GM19238 (cell line): ENCODE data around the gene EIF4E3.

Experiments used
- DNase-seq: peaks from one replicate; pipeline ENCODE4 v3.0.0; 2011; ENCODE audit warnings: low spot score; ENCODE audit not compliant: insufficient read length

Gene EIF4E3

GRCh38 chr3:71723452-71724170 is 1.6 kb downstream of the EIF4E3 start:
- no peak for DNase-seq

- no peak for DNase-seq
Measured at GRCh38 chr3:71722693-71723092, 2.5 kb downstream of the EIF4E3 start.

- DNase-seq, result no peak
Measured at GRCh38 chr3:71721651-71722157, 3.5 kb downstream of the EIF4E3 start.

- no peak for DNase-seq
Measured at GRCh38 chr3:71721002-71721401, 4.2 kb downstream of the EIF4E3 start.

DNA sequence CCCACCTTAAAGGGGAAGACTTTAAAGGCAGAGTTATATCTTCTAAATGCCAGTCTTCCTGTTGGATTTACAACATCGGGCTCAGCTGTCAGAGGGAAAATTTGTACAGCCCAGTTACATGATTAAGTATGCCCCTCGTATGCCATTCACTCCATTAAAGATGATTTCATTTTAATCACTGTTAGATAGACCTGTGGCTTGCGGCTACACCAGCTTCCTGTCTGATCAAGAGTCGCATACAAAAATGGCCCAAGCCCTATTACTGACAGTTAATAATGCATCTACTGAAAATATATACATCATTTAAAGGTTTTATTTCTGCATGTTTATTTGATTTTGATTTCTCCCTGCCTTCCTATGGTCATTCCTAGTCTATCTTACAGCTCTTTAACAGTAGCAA is 7.1 kb downstream of the EIF4E3 start:
- DNase-seq, result no peak

DNA sequence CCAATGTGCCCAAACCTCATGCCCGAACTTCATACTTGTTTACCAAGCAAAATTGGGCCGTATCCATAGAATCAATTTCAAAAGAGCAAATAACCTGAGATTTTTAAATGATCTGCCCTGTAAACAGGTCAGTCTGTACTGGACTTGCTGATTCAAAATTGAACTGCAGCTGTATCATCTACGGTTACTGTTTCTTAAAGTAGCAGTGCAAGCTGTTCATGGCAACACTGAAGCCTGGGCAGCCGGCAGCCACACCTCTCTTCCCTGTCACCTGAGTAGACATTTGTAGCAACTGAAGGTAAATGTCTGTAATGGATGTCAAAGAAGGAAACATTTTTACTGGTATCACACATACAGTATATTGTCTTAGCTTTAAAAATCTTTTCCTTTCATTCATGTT is 10.6 kb downstream of the EIF4E3 start:
- DNase-seq, result no peak

DNA sequence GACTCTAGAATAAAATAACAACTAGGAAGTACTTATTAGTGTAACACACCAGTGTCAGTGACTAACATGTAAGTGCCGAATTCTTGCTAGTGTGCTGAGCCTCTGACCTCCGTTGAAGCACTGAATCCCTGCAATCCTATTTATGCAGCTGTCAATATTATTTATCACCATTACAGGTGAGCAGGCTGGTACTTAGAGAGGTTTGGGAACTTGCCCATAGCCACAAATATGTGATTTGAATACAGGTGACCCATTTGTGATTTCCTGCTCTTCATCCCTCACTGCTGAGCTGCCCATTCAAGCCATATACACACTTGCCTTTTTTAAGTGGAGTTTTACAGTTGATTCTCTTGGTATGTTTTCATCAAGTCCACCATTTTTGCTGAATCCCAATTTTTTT is 12.2 kb downstream of the EIF4E3 start:
- DNase-seq, result no peak

DNA sequence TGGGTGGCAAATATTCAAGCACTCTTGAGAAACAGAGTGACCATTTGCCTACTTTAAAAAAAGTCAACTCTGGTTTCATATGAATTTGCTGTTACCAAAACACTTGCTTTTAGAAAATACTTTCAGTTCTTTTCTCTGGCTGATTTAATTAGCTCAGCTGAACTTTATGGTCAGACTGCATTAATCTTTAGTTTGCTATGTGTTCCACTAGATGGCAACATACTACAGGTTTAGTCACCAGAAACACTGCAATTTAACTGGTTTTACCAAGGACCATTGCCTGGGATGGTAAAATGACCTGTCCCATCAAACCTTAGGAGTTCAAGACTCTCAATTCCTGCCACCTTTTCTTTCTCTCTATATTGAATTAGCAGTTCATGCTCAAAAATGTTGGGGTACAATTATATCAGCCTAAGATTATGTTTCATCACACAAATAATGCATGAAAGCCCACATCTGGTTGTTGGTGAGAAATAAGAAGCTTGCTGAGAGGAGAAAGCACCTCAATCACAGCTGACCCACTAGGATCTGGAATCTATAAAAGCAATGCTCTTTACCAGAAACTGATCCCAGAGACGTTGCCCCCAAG is 14.2 kb downstream of the EIF4E3 start:
- DNase-seq, result no peak

GRCh38 chr3:71709908-71710511 is 15.2 kb downstream of the EIF4E3 start:
- DNase-seq, result no peak

- DNase-seq, result no peak
Measured at GRCh38 chr3:71708476-71709105, 16.6 kb downstream of the EIF4E3 start.

DNA sequence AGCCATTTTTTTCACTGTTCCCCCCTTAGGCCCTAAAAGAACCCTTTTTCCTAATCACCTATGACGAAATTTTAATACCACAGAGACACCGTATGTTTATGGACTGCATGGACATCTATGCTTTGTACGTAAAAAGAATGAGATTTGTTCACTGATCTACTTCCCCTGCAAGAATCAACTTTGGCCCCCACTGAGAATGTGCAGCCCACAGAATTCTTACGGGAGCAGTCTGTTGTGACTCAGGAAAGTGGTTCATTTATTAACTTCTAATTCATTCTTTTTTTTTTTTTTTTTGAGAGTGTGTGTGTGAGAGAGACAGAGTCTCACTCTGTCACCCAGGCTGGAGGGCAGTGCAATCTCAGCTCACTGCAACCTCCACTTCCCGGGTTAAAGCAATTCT is 17.6 kb downstream of the EIF4E3 start:
- no peak for DNase-seq

DNA sequence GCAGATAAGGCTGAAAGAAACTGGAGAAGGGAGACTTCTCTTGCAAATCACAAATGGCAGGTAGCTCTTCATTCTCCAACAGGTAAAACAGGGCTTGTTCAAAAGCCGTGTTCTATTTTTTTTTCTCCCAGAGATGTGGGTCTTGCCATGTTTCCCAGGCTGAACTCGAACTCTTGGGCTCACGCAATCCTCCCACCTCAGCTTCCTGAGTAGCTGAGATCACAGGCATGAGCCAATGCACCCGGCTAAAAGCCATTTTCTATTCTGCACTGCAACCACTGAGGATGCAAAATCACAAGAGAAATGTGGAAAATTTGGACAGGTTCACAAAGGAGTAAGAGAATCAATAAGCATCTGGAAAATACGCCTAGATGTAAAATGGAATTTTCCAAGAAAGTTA is 19.5 kb downstream of the EIF4E3 start:
- no peak for DNase-seq

GRCh38 chr3:71704915-71705314 is 20.3 kb downstream of the EIF4E3 start:
- no peak for DNase-seq

- DNase-seq, result no peak
Measured at GRCh38 chr3:71703797-71704196, 21.4 kb downstream of the EIF4E3 start.

- DNase-seq, result no peak
Measured at GRCh38 chr3:71702131-71703024, 22.8 kb downstream of the EIF4E3 start.

- DNase-seq, result no peak
Measured at GRCh38 chr3:71701251-71701762, 23.9 kb downstream of the EIF4E3 start.

- DNase-seq, result no peak
Measured at GRCh38 chr3:71695000-71695482, 30.2 kb downstream of the EIF4E3 start.

DNA sequence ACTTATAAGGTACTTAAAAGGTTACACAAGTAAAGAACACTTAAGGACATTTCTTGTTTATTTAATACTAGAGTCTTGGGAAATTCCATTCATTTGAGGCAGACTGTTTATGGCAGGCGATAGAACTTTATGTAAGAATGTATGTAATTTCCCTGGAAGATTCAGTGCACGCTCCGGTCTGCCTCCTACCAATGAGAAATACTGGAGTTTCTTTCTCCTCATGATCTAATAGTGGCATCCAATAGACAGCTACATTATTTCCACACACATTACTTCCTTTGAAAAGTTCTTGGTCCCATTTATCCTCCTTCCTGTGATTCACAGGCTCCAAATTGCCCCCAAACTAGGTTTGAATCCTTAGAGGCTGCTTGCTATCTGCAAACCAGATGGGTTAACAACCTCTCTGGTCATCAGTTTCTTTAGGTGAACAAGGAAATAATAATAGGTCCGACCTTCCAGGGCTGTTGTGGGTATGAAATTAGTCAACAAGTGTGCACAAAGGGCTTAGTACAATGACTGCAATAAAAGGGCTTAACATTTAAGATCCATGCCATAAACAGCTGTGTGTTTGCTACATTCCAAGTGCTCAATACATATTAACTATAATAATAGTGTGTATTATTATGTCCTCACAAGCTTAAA is 30.7 kb downstream of the EIF4E3 start:
- DNase-seq, result no peak

DNA sequence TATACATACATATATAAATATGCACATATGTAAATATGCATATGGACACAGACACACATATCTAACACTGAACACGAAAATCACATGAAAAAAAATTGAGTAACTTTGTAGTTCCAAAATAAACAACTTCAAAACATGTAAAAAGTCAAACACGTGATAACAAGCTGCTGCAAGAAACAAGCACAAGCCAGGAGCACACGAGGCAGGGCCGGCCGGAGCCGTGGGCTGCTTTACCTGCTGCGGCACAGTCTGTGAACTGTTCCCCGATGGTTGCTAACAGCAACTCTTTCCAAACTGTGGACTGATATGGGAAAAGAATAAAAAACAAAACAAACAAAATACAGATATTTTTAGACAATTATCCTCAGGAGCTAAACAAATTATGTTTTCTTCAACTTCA is 31.6 kb downstream of the EIF4E3 start:
- DNase-seq, result no peak

GRCh38 chr3:71692139-71692538 is 33.1 kb downstream of the EIF4E3 start:
- no peak for DNase-seq
